ENCODE results near the gene XIST.

Gene XIST

DNA sequence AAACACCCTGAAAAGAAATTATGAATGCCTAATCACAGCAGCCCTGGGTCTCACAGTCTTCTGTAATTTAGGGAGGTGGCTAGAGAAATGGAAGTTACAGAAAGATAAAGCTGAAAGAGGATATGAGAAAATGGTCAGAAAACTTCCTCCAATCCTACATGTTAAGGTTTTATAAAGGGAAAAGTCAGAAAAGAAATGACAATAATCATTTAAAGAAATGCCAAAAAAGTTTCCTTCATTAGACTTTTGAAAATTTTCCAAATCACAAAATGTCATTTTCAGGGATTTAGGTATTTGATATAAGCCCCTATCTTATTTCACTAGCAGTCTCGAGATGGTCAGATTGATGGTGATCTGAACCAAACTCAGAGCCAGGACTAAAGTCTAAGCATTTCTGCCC lies 13.4 kb downstream of the XIST start:
- peak overlapping the region; percentile 83 for H3K27ac ChIP-seq (ENCODE audit: extremely low read depth, low read depth, low read length)
- H3K36me3 ChIP-seq (ENCODE audit: control insufficient read depth in 2 of 2, insufficient read depth in 1 of 2, low read length in 2 of 2) = peaks cover 68 to 87% of the 10 kb centered on the region in 2 experiments
- H3K4me3 ChIP-seq (ENCODE audit: low read depth, low read length) = peak overlapping the region; percentile 18
- TF ChIP-seq ZNF600 (tag by site-specific recombination; IDR thresholded peaks at IDR 0.05) = 0 out of 2 replicates have a peak, but pooled peaks have one; percentile 10
- TF ChIP-seq ZNF639 (tag by site-specific recombination; IDR thresholded peaks at IDR 0.05) = no peak
- TF ChIP-seq ZNF366 (tag by site-specific recombination; conservative IDR thresholded peaks at IDR 0.05) = peak; percentile 15; the same call in 1 of the 2 replicates
- no peak for TF ChIP-seq ZNF350 (tag by site-specific recombination; IDR thresholded peaks at IDR 0.05)
- TF ChIP-seq ZNF146 (tag by site-specific recombination; IDR thresholded peaks at IDR 0.05) = no peak
- TF ChIP-seq, protein P1, sequence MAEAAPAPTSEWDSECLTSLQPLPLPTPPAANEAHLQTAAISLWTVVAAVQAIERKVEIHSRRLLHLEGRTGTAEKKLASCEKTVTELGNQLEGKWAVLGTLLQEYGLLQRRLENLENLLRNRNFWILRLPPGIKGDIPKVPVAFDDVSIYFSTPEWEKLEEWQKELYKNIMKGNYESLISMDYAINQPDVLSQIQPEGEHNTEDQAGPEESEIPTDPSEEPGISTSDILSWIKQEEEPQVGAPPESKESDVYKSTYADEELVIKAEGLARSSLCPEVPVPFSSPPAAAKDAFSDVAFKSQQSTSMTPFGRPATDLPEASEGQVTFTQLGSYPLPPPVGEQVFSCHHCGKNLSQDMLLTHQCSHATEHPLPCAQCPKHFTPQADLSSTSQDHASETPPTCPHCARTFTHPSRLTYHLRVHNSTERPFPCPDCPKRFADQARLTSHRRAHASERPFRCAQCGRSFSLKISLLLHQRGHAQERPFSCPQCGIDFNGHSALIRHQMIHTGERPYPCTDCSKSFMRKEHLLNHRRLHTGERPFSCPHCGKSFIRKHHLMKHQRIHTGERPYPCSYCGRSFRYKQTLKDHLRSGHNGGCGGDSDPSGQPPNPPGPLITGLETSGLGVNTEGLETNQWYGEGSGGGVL (tag by site-specific recombination; IDR thresholded peaks at IDR 0.05) = no peak
- peak; percentile 93 for TF ChIP-seq PRDM6 (tag by site-specific recombination; IDR thresholded peaks at IDR 0.05)
- no peak for TF ChIP-seq ZBTB1 (tag by site-specific recombination; IDR thresholded peaks at IDR 0.05)
- 0 out of 2 replicates have a peak, but pooled peaks have one; percentile 28 for TF ChIP-seq GFI1B (tag by site-specific recombination; IDR thresholded peaks at IDR 0.05)
- TF ChIP-seq ZNF549 (tag by site-specific recombination; IDR thresholded peaks at IDR 0.05) = no peak; the same call in 1 of the 2 replicates
- CTCF ChIA-PET = no interaction called here
- peaks cover 66% of the 10 kb centered on the region for H3K4me1 ChIP-seq (ENCODE audit: control insufficient read depth, insufficient read depth, low read length)
- no peaks in the 10 kb centered on the region for H3K9me3 ChIP-seq (ENCODE audit: control insufficient read depth, insufficient read depth, low read depth, low read length)
- POLR2A ChIA-PET = interaction anchor here (1.3 to 5.9 kb wide), 5 partner anchors 8 to 78 kb away, joined by 3 to 82 read pairs (median 6); no protein-coding TSS in a partner anchor

DNA sequence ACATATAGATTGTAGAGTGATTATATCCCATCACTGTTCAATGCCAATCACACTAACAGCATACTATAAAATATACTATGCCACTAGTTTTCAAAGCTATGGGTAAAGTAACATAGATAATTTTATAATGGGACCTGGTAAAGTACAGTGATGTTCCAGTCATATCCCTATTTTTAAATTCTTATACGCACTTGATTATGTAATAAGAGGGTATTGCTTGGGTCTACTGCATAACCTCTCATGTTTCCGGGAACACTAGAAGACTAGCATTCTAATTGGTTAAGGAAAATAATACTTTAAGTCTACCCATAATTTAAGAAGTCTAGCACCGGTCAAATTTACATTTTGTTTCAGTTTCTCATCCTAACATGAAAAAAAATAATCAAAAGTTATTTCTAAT lies 14.4 kb downstream of the XIST start:
- no peak for TF ChIP-seq TRIM28 (IDR thresholded peaks at IDR 0.05; ENCODE audit: borderline replicate concordance, low read length)
- TF ChIP-seq PRDM6 (tag by site-specific recombination; IDR thresholded peaks at IDR 0.05) = peak; percentile 0; the same call in 1 of the 2 replicates
- TF ChIP-seq KLF1 (tag by site-specific recombination; IDR thresholded peaks at IDR 0.05) = no peak
- TF ChIP-seq ZNF544 (tag by site-specific recombination; IDR thresholded peaks at IDR 0.05) = no peak
- H3K4me3 ChIP-seq (ENCODE audit: low read depth, low read length) = peak overlapping the region; percentile 18
- CTCF ChIA-PET = interaction anchor here (0.9 to 1.1 kb wide), 2 partner anchors 106 to 177 kb away, joined by 3 read pairs; no protein-coding TSS in a partner anchor
- peaks cover 68 to 87% of the 10 kb centered on the region in 2 experiments for H3K36me3 ChIP-seq (ENCODE audit: control insufficient read depth in 2 of 2, insufficient read depth in 1 of 2, low read length in 2 of 2)
- H3K9me3 ChIP-seq (ENCODE audit: control insufficient read depth, insufficient read depth, low read depth, low read length) = no peaks in the 10 kb centered on the region
- POLR2A ChIA-PET = interaction anchor here (0.6 to 5.9 kb wide), 7 partner anchors 8 to 79 kb away, joined by 3 to 82 read pairs (median 4); no protein-coding TSS in a partner anchor
- H3K27ac ChIP-seq (ENCODE audit: extremely low read depth, low read depth, low read length) = peak overlapping the region; percentile 83
- peaks cover 66% of the 10 kb centered on the region for H3K4me1 ChIP-seq (ENCODE audit: control insufficient read depth, insufficient read depth, low read length)

GRCh38 chrX:73836956-73837477 lies 15.5 kb downstream of the XIST start:
- ChIA-PET POLR2A (interaction anchor here (1.2 kb wide), 2 partner anchors 13 to 14 kb away, joined by 3 to 7 read pairs; no protein-coding TSS in a partner anchor), CTCF (no interaction called here)
- Histone ChIP-seq H3K4me1 (ENCODE audit: control insufficient read depth, insufficient read depth, low read length) (peaks cover 69% of the 10 kb centered on the region), H3K4me3 (ENCODE audit: low read depth, low read length) (peak overlapping the region; percentile 25), H3K27ac (ENCODE audit: extremely low read depth, low read depth, low read length) (peak overlapping the region; percentile 83), H3K9me3 (ENCODE audit: control insufficient read depth, insufficient read depth, low read depth, low read length) (no peaks in the 10 kb centered on the region), H3K36me3 (ENCODE audit: control insufficient read depth in 2 of 2, insufficient read depth in 1 of 2, low read length in 2 of 2) (peaks cover 68 to 89% of the 10 kb centered on the region in 2 experiments)
- TF ChIP-seq ZNF366 (tag by site-specific recombination; conservative IDR thresholded peaks at IDR 0.05) = peak; percentile 19; the same call in 1 of the 2 replicates
- TF ChIP-seq FEZF1 (tag by site-specific recombination; IDR thresholded peaks at IDR 0.05) = peak; percentile 51; the same call in 1 of the 2 replicates
- no peak for TF ChIP-seq TCF7L2 (IDR thresholded peaks at IDR 0.05; ENCODE audit: borderline replicate concordance, low read depth, low read length)
- no peak for TF ChIP-seq SP2 (tag by site-specific recombination; IDR thresholded peaks at IDR 0.05)
- TF ChIP-seq ZNF146 (tag by site-specific recombination; IDR thresholded peaks at IDR 0.05) = peak; percentile 4; the same call in 1 of the 2 replicates
- no peak for TF ChIP-seq ZBTB17 (tag by site-specific recombination; IDR thresholded peaks at IDR 0.05)
- TF ChIP-seq ZXDB (tag by site-specific recombination; IDR thresholded peaks at IDR 0.05) = 0 out of 2 replicates have a peak, but pooled peaks have one; percentile 43
- no peak for TF ChIP-seq ZNF121 (tag by site-specific recombination; IDR thresholded peaks at IDR 0.05)
- TF ChIP-seq, protein P2, sequence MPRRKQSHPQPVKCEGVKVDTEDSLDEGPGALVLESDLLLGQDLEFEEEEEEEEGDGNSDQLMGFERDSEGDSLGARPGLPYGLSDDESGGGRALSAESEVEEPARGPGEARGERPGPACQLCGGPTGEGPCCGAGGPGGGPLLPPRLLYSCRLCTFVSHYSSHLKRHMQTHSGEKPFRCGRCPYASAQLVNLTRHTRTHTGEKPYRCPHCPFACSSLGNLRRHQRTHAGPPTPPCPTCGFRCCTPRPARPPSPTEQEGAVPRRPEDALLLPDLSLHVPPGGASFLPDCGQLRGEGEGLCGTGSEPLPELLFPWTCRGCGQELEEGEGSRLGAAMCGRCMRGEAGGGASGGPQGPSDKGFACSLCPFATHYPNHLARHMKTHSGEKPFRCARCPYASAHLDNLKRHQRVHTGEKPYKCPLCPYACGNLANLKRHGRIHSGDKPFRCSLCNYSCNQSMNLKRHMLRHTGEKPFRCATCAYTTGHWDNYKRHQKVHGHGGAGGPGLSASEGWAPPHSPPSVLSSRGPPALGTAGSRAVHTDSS (tag by site-specific recombination; IDR thresholded peaks at IDR 0.05) = peak; percentile 29; the same call in 1 of the 2 replicates
